K562 (cell line): Measurements from ENCODE around the gene IMMP2L. TPM values are rescaled to one million over a fixed set of nuclear protein-coding genes. Genes with fewer than 3 reads are reported as not detected.
A peak's percentile ranks its signal among the peaks of the same experiment; 100 is the strongest.

Experiments
- ESRRA ChIP-seq: fragments of 450-650 bp; IDR thresholded peaks from 2 replicates; pipeline ENCODE4 v1.6.1; 2014; ENCODE audit warnings: low read depth, mild to moderate bottlenecking, moderate library complexity, borderline replicate concordance
- FOXJ3 ChIP-seq: sonication (generic); formaldehyde crosslinking; IDR thresholded peaks from 2 replicates; pipeline ENCODE4 v1.4.0; 2020; ENCODE audit warnings: mild to moderate bottlenecking, missing genetic modification reagents
- HDGF ChIP-seq: fragments of 450-650 bp; IDR thresholded peaks from 2 replicates; pipeline ENCODE4 v1.6.1; 2016
- HLTF ChIP-seq: fragments of 450-650 bp; IDR thresholded peaks from 2 replicates; pipeline ENCODE4 v1.6.1; 2016
- KDM2B ChIP-seq: fragments of 250-450 bp; sonication (Bioruptor Pico); IDR thresholded peaks from 2 replicates; pipeline ENCODE4 v1.8.0; 2021; ENCODE audit warnings: mild to moderate bottlenecking, moderate library complexity
- NEUROD1 ChIP-seq: fragments of 150-350 bp; IDR thresholded peaks from 2 replicates; pipeline ENCODE4 v1.6.1; 2014; ENCODE audit warnings: borderline replicate concordance, low read length, low read depth; ENCODE audit not compliant: partially characterized antibody
- SIN3A ChIP-seq, 2 experiments: fragments of 150-350 bp in 1 of 2; IDR thresholded peaks; 2 replicates each; pipeline ENCODE4 v1.6.1; 2011 to 2016; ENCODE audit warnings: borderline replicate concordance in 2 of 2, low read depth in 2 of 2, low read length in 2 of 2, mild to moderate bottlenecking in 2 of 2, moderate library complexity in 2 of 2; ENCODE audit not compliant: control insufficient read depth in 1 of 2
- SMAD3 ChIP-seq: fragments of 450-650 bp; formaldehyde crosslinking; conservative IDR thresholded peaks from 2 replicates; pipeline ENCODE4 v1.4.0; 2020; ENCODE audit warnings: mild to moderate bottlenecking
- TAF15 ChIP-seq: fragments of 200-400 bp; formaldehyde crosslinking; IDR thresholded peaks from 2 replicates; pipeline ENCODE4 v1.6.1; 2017; ENCODE audit warnings: mild to moderate bottlenecking, low read depth, low read length, moderate library complexity
- TAL1 ChIP-seq: fragments of 450-650 bp; IDR thresholded peaks from 2 replicates; pipeline ENCODE4 v1.6.1; 2016; ENCODE audit warnings: mild to moderate bottlenecking
- THRAP3 ChIP-seq: fragments of 450-650 bp; IDR thresholded peaks from 2 replicates; pipeline ENCODE4 v1.6.1; 2016; ENCODE audit warnings: mild to moderate bottlenecking, inconsistent platforms, borderline replicate concordance
- ZNF57 ChIP-seq: fragments of 450-650 bp; formaldehyde crosslinking; IDR thresholded peaks from 2 replicates; pipeline ENCODE4 v1.4.0; 2020; ENCODE audit warnings: mild to moderate bottlenecking, moderate library complexity
- polyA plus RNA-seq, 8 experiments: library from polyadenylated mRNA; depleted of rRNA in 4 of 8; stranded (reverse) in 5 of 8; unstranded in 3 of 8; fragments of >200 nt; fragmentation: Nextera tagmentation in 2 of 8; fragmentation: Illumina TruSeq in 1 of 8; extraction: Ambion mirVana in 2 of 8; extraction: Trizol in 1 of 8; gene quantifications; 2 replicates each; pipeline versions ENCODE4 v1.2.1 to v1.2.3, GENCODE V29; 2011 to 2014; ENCODE audit warnings: inconsistent platforms in 1 of 8, missing spikeins in 1 of 8
- total RNA-seq, 7 experiments: library from RNA; depleted of rRNA in 6 of 7; stranded (reverse); fragments of >200 nt in 6 of 7; fragmentation: Illumina TruSeq in 2 of 7; extraction: Trizol in 2 of 7; gene quantifications; 2 replicates each; pipeline versions ENCODE4 v1.2.1 to v1.2.3, GENCODE V29; 2011 to 2021; ENCODE audit warnings: low replicate concordance in 1 of 7
- TF ChIP-seq, protein P1 (sequence below): fragments of 450-650 bp; formaldehyde crosslinking; IDR thresholded peaks from 2 replicates; pipeline ENCODE4 v1.4.0; 2020; ENCODE audit warnings: mild to moderate bottlenecking
- TF ChIP-seq, protein P2 (sequence below): fragments of 450-650 bp; conservative IDR thresholded peaks from 2 replicates; pipeline ENCODE4 v1.6.1; 2016; ENCODE audit warnings: missing genetic modification characterization, low read depth, mild to moderate bottlenecking, control low read depth, missing compliant biosample characterization
- TF ChIP-seq, protein P3 (sequence below): fragments of 450-650 bp; formaldehyde crosslinking; IDR thresholded peaks from 2 replicates; pipeline ENCODE4 v1.4.0; 2020; ENCODE audit warnings: mild to moderate bottlenecking, moderate library complexity
- TF ChIP-seq, protein P4 (sequence below), 3 experiments: IDR thresholded peaks in 2 of 3; conservative IDR thresholded peaks in 1 of 3; 2 replicates each; pipeline ENCODE4 v1.5.1; 2011 to 2012; ENCODE audit warnings: low read length in 3 of 3, mild to moderate bottlenecking in 3 of 3, control low read depth in 2 of 3, improper control_type of control experiment in 1 of 3, inconsistent platforms in 1 of 3, low read depth in 1 of 3, mixed read lengths in 1 of 3, moderate library complexity in 1 of 3; ENCODE audit not compliant: insufficient read depth in 2 of 3
- TF ChIP-seq, protein P5 (sequence below): fragments of 450-650 bp; IDR thresholded peaks from 2 replicates; pipeline ENCODE4 v1.6.1; 2016; ENCODE audit warnings: low read depth, mild to moderate bottlenecking, moderate library complexity
- TF ChIP-seq, protein P6 (sequence below): fragments of 250-450 bp; sonication (Bioruptor Pico); IDR thresholded peaks from 2 replicates; pipeline ENCODE4 v1.4.0; 2020; ENCODE audit warnings: mild to moderate bottlenecking

The IMMP2L gene
- total and polyA plus RNA-seq, 9 of the 15 experiments (the other 6 are each of a cell fraction or from before 2014, with no cell fraction given): 29.7 to 116 (median 53.0) TPM

DNA sequence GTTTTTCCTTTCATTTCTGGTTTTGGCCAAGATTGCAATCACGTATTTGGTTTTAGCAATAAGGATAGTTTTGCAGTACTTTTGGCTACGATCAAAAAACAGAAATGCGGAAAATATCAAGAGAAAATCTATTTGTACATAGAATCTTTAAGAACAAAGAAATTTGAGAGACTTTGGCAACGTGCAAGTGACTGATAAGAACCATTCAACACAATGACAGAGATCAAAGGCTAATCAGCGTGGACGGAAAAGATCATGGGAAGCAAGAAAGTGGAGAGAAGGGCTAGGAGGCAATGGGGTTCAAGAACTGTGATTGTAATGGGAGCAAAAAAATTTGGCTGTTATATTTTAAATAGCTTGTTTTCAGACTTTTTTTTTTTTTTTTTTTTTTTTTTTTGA, 487.5 kb downstream of the IMMP2L start (continued):
- TF ChIP-seq, protein P1, sequence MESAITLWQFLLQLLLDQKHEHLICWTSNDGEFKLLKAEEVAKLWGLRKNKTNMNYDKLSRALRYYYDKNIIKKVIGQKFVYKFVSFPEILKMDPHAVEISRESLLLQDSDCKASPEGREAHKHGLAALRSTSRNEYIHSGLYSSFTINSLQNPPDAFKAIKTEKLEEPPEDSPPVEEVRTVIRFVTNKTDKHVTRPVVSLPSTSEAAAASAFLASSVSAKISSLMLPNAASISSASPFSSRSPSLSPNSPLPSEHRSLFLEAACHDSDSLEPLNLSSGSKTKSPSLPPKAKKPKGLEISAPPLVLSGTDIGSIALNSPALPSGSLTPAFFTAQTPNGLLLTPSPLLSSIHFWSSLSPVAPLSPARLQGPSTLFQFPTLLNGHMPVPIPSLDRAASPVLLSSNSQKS (CRISPR knock-in tag): no peak
- TF ChIP-seq HDGF (no peak), NEUROD1 (no peak), TAF15 (no peak), SMAD3 (no peak), ZNF57 (CRISPR knock-in tag) (no peak), KDM2B (CRISPR knock-in tag) (no peak), SIN3A (IDR thresholded peaks at IDR 0.05; ENCODE audit: borderline replicate concordance in 2 of 2, control insufficient read depth in 1 of 2, low read depth in 2 of 2, low read length in 2 of 2) (no peak), FOXJ3 (CRISPR knock-in tag) (no peak), THRAP3 (no peak), ESRRA (no peak), TAL1 (peak; percentile 64), HLTF (no peak)
- TF ChIP-seq, protein P2, sequence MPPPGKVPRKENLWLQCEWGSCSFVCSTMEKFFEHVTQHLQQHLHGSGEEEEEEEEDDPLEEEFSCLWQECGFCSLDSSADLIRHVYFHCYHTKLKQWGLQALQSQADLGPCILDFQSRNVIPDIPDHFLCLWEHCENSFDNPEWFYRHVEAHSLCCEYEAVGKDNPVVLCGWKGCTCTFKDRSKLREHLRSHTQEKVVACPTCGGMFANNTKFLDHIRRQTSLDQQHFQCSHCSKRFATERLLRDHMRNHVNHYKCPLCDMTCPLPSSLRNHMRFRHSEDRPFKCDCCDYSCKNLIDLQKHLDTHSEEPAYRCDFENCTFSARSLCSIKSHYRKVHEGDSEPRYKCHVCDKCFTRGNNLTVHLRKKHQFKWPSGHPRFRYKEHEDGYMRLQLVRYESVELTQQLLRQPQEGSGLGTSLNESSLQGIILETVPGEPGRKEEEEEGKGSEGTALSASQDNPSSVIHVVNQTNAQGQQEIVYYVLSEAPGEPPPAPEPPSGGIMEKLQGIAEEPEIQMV (tag): no peak
- TF ChIP-seq, protein P3, sequence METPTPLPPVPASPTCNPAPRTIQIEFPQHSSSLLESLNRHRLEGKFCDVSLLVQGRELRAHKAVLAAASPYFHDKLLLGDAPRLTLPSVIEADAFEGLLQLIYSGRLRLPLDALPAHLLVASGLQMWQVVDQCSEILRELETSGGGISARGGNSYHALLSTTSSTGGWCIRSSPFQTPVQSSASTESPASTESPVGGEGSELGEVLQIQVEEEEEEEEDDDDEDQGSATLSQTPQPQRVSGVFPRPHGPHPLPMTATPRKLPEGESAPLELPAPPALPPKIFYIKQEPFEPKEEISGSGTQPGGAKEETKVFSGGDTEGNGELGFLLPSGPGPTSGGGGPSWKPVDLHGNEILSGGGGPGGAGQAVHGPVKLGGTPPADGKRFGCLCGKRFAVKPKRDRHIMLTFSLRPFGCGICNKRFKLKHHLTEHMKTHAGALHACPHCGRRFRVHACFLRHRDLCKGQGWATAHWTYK (CRISPR knock-in tag): no peak
- TF ChIP-seq, protein P4, sequence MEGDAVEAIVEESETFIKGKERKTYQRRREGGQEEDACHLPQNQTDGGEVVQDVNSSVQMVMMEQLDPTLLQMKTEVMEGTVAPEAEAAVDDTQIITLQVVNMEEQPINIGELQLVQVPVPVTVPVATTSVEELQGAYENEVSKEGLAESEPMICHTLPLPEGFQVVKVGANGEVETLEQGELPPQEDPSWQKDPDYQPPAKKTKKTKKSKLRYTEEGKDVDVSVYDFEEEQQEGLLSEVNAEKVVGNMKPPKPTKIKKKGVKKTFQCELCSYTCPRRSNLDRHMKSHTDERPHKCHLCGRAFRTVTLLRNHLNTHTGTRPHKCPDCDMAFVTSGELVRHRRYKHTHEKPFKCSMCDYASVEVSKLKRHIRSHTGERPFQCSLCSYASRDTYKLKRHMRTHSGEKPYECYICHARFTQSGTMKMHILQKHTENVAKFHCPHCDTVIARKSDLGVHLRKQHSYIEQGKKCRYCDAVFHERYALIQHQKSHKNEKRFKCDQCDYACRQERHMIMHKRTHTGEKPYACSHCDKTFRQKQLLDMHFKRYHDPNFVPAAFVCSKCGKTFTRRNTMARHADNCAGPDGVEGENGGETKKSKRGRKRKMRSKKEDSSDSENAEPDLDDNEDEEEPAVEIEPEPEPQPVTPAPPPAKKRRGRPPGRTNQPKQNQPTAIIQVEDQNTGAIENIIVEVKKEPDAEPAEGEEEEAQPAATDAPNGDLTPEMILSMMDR (IDR thresholded peaks at IDR 0.05 in 2 of 3, conservative IDR thresholded peaks at IDR 0.05 in 1 of 3; ENCODE audit: insufficient read depth in 2 of 3, low read depth in 1 of 3, low read length in 3 of 3): no peak
- TF ChIP-seq, protein P5, sequence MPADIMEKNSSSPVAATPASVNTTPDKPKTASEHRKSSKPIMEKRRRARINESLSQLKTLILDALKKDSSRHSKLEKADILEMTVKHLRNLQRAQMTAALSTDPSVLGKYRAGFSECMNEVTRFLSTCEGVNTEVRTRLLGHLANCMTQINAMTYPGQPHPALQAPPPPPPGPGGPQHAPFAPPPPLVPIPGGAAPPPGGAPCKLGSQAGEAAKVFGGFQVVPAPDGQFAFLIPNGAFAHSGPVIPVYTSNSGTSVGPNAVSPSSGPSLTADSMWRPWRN: peak; percentile 41; the same call in 1 of the 2 replicates
- TF ChIP-seq, protein P6, sequence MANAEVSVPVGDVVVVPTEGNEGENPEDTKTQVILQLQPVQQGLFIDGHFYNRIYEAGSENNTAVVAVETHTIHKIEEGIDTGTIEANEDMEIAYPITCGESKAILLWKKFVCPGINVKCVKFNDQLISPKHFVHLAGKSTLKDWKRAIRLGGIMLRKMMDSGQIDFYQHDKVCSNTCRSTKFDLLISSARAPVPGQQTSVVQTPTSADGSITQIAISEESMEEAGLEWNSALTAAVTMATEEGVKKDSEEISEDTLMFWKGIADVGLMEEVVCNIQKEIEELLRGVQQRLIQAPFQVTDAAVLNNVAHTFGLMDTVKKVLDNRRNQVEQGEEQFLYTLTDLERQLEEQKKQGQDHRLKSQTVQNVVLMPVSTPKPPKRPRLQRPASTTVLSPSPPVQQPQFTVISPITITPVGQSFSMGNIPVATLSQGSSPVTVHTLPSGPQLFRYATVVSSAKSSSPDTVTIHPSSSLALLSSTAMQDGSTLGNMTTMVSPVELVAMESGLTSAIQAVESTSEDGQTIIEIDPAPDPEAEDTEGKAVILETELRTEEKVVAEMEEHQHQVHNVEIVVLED: no peak
